NCI-H82 (cell line): Measurements from ENCODE around the gene PRRX2.

Source experiments
- DNase-seq: peaks from one replicate; lab custom pipeline; 2025; lab: John Stamatoyannopoulos, UW

PRRX2 gene

GRCh38 chr9:129637102-129637501 is 28.3 kb upstream of the PRRX2 start:
- no peak for DNase-seq

GRCh38 chr9:129637673-129638439 is 27.6 kb upstream of the PRRX2 start:
- no peak for DNase-seq

- no peak for DNase-seq
Observed at GRCh38 chr9:129639034-129639630, 26.3 kb upstream of the PRRX2 start.

- DNase-seq, result no peak
Observed at GRCh38 chr9:129639756-129640085, 25.7 kb upstream of the PRRX2 start.

- peak; percentile 97 for DNase-seq
Observed at GRCh38 chr9:129640086-129640870, 25.2 kb upstream of the PRRX2 start.

GRCh38 chr9:129640871-129641749 is 24.3 kb upstream of the PRRX2 start:
- peak; percentile 45 for DNase-seq

- DNase-seq, result peak; percentile 97
Observed at GRCh38 chr9:129641750-129642585, 23.5 kb upstream of the PRRX2 start, which contains the start of gene ASB6. Gene ASB6 (minus strand): TSS chr9:129642151. CDS start chr9:129641999, 152 bp downstream.

- no peak for DNase-seq
Observed at GRCh38 chr9:129643706-129644105, 21.7 kb upstream of the PRRX2 start.

- DNase-seq, result no peak
Observed at GRCh38 chr9:129644365-129644764, 21.1 kb upstream of the PRRX2 start.

- DNase-seq, result no peak
Observed at GRCh38 chr9:129644902-129645301, 20.5 kb upstream of the PRRX2 start.

GRCh38 chr9:129646252-129646651 is 19.2 kb upstream of the PRRX2 start:
- no peak for DNase-seq

- no peak for DNase-seq
Observed at GRCh38 chr9:129646654-129647053, 18.8 kb upstream of the PRRX2 start.

- DNase-seq, result no peak
Observed at GRCh38 chr9:129647635-129648034, 17.8 kb upstream of the PRRX2 start.

GRCh38 chr9:129648092-129648763 is 17.2 kb upstream of the PRRX2 start:
- DNase-seq, result no peak

- no peak for DNase-seq
Observed at GRCh38 chr9:129648764-129649115, 16.7 kb upstream of the PRRX2 start.

- DNase-seq, result no peak
Observed at GRCh38 chr9:129649726-129650679, 15.4 kb upstream of the PRRX2 start.

GRCh38 chr9:129650680-129651235 is 14.7 kb upstream of the PRRX2 start:
- no peak for DNase-seq

GRCh38 chr9:129653823-129654553 is 11.5 kb upstream of the PRRX2 start:
- no peak for DNase-seq
